A673 (cell line): ENCODE results near the gene RNF223. TPM values are rescaled to one million over a fixed set of nuclear protein-coding genes. Genes with fewer than 3 reads are reported as not detected.

ENCODE experiments used
- BruUV-seq: library from RNA; stranded (reverse); fragments of 400-500 nt; replicated peaks from 2 replicates; lab custom pipeline; 2021; lab: Mats Ljungman, UMichigan
- CTCF ChIA-PET: fragments of 300-600 bp; sonication (Branson Sonifier 250); formaldehyde crosslinking; loops from one replicate; lab custom pipeline; 2022; ENCODE audit warnings: antibody characterized with exemption; lab: Charles Lee
- POLR2A ChIA-PET: fragments of 300-600 bp; sonication (Branson Sonifier 250); formaldehyde crosslinking; loops from one replicate; lab custom pipeline; 2022; ENCODE audit warnings: antibody characterized with exemption; ENCODE audit not compliant: low non-redundant PET; lab: Charles Lee
- DNase-seq: peaks from one replicate; pipeline ENCODE4 v3.0.0-alpha.2; 2015; ENCODE audit warnings: low spot score
- H3K27ac ChIP-seq: fragments of 200-600 bp; sonication (generic); 2 replicates; pipeline ENCODE4 v1.5.1; 2016; ENCODE audit warnings: mixed run types, low read depth, mild to moderate bottlenecking, mixed read lengths, antibody characterized with exemption, low read length; ENCODE audit not compliant: poor library complexity, severe bottlenecking
- H3K27me3 ChIP-seq: fragments of 200-600 bp; sonication (generic); replicated peaks from 2 replicates; pipeline ENCODE4 v1.6.1; 2017; ENCODE audit warnings: mixed run types, low read depth, mild to moderate bottlenecking, mixed read lengths, antibody characterized with exemption, low read length; ENCODE audit not compliant: insufficient read depth, poor library complexity
- H3K36me3 ChIP-seq: fragments of 200-600 bp; sonication (generic); 2 replicates; pipeline ENCODE4 v1.6.1; 2016; ENCODE audit warnings: mixed run types, mild to moderate bottlenecking, mixed read lengths, antibody characterized with exemption, low read length; ENCODE audit not compliant: insufficient read depth, poor library complexity, severe bottlenecking
- H3K4me1 ChIP-seq: fragments of 200-600 bp; sonication (generic); 2 replicates; pipeline ENCODE4 v1.6.1; 2017; ENCODE audit warnings: mixed run types, mild to moderate bottlenecking, mixed read lengths, antibody characterized with exemption, low read length; ENCODE audit not compliant: insufficient read depth, poor library complexity, severe bottlenecking
- H3K4me3 ChIP-seq: fragments of 200-600 bp; sonication (generic); 2 replicates; pipeline ENCODE4 v1.5.1; 2016; ENCODE audit warnings: low read depth, mixed run types, mild to moderate bottlenecking, mixed read lengths, low read length; ENCODE audit not compliant: poor library complexity, severe bottlenecking
- H3K9me3 ChIP-seq: fragments of 200-600 bp; sonication (generic); 2 replicates; pipeline ENCODE4 v1.6.1; 2016; ENCODE audit warnings: mixed run types, low read depth, mild to moderate bottlenecking, mixed read lengths, antibody characterized with exemption, low read length; ENCODE audit not compliant: poor library complexity, severe bottlenecking
- EZH2 ChIP-seq: fragments of 200-600 bp; sonication (generic); IDR thresholded peaks from 2 replicates; pipeline ENCODE4 v1.6.1; 2017; ENCODE audit warnings: borderline replicate concordance, low read depth, mild to moderate bottlenecking, mixed read lengths, antibody characterized with exemption, low read length; ENCODE audit not compliant: poor library complexity, severe bottlenecking
- intact Hi-C: fragments of 100-400 bp; cut with micrococcal nuclease; formaldehyde crosslinking; loops from one replicate; pipeline ENCODE4 v1.10.0; 2022; ENCODE audit not compliant: unreplicated experiment
- total RNA-seq: library from RNA; stranded (reverse); gene quantifications from 2 replicates; pipeline ENCODE4 v1.2.3, GENCODE V29; 2021
- TF ChIP-seq, protein P1 (sequence below): fragments of 300-800, 200-600 bp; sonication (generic); conservative IDR thresholded peaks from 2 replicates; pipeline ENCODE4 v1.5.1; 2017; ENCODE audit warnings: low read depth, mild to moderate bottlenecking, antibody characterized with exemption, low read length, moderate library complexity, mixed read lengths

RNF223 gene
- total RNA-seq, 1 experiment from 2014 or later: not detected

DNA sequence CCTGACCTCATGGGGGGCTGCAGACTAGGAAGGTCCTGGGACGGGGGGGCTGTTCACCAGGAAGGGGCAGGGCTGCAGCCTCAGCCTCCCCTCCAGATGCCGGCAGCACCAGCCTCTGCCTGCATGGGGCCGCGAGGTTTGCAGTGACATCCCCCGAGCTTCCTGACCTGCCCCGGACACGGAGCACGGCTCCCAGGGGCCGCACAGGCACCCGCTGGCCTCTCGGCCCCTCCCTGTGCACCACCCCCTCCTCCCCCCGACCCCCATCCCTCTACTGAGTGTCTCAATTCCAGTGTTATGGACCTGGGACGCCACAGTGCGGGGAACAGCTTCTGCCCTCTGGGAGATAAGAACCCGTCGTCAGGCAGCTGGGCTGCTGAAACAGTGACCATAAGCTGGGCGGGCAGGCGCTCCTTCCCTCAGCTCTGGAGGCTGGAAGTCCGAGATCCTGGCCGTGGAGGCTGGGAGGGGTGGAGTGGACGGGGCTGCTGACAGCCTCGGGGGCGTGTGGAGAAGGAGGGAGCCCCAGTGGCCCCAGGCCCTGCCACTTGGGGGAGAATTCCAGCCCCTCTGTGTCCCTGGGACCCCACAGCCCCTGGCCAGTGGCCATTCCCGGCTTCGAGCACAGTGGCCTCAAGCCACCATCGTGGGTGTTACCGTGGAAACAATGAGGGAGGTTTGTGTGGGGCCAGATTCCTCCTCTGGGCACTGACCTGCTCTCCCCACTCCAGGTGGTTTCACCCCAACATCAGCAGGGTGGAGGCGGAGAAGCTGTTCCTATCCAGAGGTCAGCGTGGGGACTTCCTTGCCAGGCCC, 11.6 kb downstream of the RNF223 start:
- BruUV-seq: no TSS peak
- intact Hi-C loops: loop anchor here (5.0 kb wide), 2 partner anchors 60 to 80 kb away; partner anchors contain the start of genes HES4 and PERM1

DNA sequence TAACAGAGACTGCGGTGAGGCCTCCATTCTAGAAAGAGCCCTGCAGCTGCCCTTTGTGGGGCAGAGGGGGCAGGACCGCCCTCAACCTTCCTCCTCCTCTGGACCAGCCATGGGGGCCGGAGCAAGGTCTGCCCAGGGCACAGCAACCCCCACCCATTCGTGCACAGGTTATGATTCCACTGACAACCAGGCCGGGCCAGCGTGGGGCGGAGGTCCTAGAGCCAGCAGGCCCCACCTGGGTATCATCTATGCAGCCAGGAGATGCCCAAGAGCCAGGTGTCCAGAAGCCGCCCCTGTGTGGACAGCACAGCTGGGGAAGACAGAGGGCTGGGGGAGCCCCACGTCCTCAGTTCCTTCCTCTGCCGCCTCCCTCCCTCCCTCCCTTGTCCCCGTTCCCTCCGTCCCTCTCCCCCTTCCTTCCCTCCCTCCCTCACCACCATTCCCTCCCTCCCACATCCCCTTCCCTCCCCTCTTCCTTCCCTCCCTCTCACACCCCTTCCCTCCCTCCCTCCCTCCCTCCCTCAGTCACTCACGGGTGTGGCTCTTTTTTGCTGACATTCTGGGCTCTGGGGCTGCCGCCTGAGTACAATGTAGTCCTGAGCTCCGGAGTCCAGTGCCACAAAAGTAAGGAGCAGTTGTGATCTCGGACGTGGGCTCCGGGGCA, 12.3 kb downstream of the RNF223 start:
- Histone ChIP-seq H3K9me3 (no peaks in the 10 kb centered on the region), H3K36me3 (no peaks in the 10 kb centered on the region), H3K27ac (no peak overlapping the region), H3K4me3 (no peak overlapping the region), H3K4me1 (peaks cover 30% of the 10 kb centered on the region), H3K27me3 (no peaks in the 10 kb centered on the region)
- ChIA-PET POLR2A (interaction anchor here (0.5 kb wide), 1 partner anchor 92 kb away, joined by 4 read pairs; no protein-coding TSS in a partner anchor), CTCF (no interaction called here)
- intact Hi-C loops: loop anchor here (5.0 kb wide), 2 partner anchors 60 to 80 kb away; partner anchors contain the start of genes HES4 and PERM1
- peak; percentile 47 for DNase-seq
- TF ChIP-seq, protein P1, sequence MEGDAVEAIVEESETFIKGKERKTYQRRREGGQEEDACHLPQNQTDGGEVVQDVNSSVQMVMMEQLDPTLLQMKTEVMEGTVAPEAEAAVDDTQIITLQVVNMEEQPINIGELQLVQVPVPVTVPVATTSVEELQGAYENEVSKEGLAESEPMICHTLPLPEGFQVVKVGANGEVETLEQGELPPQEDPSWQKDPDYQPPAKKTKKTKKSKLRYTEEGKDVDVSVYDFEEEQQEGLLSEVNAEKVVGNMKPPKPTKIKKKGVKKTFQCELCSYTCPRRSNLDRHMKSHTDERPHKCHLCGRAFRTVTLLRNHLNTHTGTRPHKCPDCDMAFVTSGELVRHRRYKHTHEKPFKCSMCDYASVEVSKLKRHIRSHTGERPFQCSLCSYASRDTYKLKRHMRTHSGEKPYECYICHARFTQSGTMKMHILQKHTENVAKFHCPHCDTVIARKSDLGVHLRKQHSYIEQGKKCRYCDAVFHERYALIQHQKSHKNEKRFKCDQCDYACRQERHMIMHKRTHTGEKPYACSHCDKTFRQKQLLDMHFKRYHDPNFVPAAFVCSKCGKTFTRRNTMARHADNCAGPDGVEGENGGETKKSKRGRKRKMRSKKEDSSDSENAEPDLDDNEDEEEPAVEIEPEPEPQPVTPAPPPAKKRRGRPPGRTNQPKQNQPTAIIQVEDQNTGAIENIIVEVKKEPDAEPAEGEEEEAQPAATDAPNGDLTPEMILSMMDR: no peak
- no peak for TF ChIP-seq EZH2
- BruUV-seq: no TSS peak

More for the DNA sequence above, 11.6 kb downstream of the RNF223 start:
- TF ChIP-seq, protein P1: no peak
- no peak for TF ChIP-seq EZH2
- no peak for DNase-seq
- Histone ChIP-seq H3K27me3 (no peaks in the 10 kb centered on the region), H3K4me3 (no peak overlapping the region), H3K27ac (no peak overlapping the region), H3K4me1 (peaks cover 30% of the 10 kb centered on the region), H3K9me3 (no peaks in the 10 kb centered on the region), H3K36me3 (no peaks in the 10 kb centered on the region)
- ChIA-PET CTCF (no interaction called here), POLR2A (interaction anchor here (0.5 kb wide), 1 partner anchor 93 kb away, joined by 4 read pairs; no protein-coding TSS in a partner anchor)

DNA sequence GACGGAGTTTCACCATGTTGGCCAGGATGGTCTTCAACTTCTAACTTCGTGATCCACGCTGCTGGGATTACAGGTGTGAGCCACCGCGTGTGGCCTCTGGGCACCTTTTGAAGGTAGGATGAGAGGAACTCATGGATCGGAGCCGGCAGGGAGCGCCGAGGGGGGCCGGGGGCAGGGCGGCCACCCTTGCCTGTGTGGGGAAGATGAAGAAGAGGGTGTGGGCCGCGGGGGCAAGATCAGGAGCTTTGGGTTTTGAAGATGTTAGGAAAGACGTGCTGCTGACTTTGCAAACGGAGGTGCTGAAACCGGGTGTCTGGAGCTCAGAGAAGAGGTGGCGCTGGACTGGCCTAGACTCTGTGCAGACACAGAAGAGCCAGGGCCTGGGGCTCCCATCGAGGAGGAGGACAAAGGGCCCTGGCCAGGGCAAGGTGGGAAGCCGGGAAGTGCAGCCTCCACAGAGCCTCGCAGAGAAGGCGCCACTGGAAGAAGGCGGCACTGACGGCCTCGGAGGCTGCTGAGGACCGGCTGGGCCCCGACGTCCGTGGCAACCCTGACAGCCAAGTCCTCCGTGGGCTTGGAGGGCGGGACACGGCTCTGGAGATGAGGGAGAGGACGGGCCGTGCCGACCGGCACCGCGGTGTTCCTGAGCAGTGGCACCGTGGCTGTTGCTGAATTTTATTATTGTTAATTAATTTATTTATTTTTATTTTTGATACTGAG, 13.7 kb downstream of the RNF223 start:
- no peaks in the 10 kb centered on the region for H3K27me3 ChIP-seq
- intact Hi-C loops: loop anchor here (5.0 kb wide), 2 partner anchors 58 to 78 kb away; partner anchors contain the start of genes HES4 and PERM1
- CTCF ChIA-PET: interaction anchor here (0.5 to 0.6 kb wide), 2 partner anchors 35 to 127 kb away, joined by 3 read pairs; no protein-coding TSS in a partner anchor
- no peak overlapping the region for H3K4me3 ChIP-seq
- H3K4me1 ChIP-seq: peaks cover 30% of the 10 kb centered on the region
- TF ChIP-seq, protein P1: no peak
- no peak for TF ChIP-seq EZH2
- POLR2A ChIA-PET: no interaction called here
- no TSS peak for BruUV-seq
- H3K9me3 ChIP-seq: no peaks in the 10 kb centered on the region
- H3K36me3 ChIP-seq: no peaks in the 10 kb centered on the region
- no peak overlapping the region for H3K27ac ChIP-seq
- DNase-seq: no peak
